Kidney tubule cell (primary cell): ENCODE data around the gene HDDC3.

Source experiments
- DNase-seq: peaks from one replicate; pipeline ENCODE4 v3.0.0-alpha.2; 2018; ENCODE audit warnings: low spot score

The HDDC3 gene

DNA sequence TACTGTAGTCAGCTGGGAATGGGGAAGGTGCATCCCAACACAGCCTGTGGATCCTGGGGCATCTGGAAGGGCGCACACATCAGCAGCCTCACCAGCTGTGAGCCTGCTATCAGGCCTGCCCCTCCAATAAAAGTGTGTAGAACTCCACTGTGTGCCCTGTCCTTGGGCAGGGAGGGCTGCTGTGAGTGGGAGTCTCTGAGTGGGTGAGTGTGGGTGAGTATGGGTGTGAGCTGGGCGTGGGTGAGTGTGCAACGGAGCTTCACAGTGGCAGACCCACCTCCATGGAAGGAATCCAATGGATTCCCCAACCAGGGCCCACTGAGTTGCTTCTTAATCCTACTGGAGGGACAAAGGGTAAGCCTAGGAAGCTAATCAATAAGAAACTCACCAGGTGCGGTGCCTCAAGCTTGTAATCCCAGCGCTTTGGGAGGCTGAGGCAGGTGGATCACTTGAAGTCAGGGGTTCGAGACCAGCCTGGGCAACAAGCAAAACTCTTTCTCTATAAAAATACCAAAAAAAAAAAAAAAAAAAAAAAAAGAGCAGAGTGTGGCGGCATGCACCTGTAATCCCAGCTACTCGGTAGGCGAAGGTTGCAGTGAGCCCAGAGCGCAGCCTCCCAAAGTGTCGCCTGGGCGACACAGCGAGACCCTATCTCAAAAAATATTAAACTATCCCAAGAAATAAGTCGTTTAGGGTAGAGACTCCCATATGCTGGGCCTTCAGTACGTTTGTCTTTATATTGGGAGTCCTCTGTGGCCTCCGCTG, 21.8 kb upstream of the HDDC3 start:
- DNase-seq = no peak

DNA sequence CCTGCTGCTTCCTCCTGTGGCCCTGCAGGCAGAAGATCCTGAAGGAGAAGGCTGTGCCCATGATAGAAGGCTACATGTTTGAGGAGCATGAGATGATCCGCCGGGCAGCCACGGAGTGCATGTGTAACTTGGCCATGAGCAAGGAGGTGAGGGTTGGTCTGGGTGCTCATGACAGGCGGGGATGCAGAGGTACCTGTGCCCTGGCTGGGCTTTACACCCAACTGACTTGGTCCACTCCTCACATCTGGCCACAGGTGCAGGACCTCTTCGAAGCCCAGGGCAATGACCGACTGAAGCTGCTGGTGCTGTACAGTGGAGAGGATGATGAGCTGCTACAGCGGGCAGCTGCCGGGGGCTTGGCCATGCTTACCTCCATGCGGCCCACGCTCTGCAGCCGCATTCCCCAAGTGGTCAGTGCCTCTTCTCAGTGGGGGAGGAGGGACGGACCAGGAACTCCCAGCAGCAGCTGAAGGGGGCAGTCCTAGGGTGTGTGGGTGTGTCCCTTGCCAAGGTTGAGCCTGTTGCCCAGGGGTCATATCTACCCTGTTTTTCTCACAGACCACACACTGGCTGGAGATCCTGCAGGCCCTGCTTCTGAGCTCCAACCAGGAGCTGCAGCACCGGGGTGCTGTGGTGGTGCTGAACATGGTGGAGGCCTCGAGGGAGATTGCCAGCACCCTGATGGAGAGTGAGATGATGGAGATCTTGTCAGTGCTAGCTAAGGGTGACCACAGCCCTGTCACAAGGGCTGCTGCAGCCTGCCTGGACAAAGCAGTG, 20.7 kb upstream of the HDDC3 start:
- DNase-seq = no peak

DNA sequence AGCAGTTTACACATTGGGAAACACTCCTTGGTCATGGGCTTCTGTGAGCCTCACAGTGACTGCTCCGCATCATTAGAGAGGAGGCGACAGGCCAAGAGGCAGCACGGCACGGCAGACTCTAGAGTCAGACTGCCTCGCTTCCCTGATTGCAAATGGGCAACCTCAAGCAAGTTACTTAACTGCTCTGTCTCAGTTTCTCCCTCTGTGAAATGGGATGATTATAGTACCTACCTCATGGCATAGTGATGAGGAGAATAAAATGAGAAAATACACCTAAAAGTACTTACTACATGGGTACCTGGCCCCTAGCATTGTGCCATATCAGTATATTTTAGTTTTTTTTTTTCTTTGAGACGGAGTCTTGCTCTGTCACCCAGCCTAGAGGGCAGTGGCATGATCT, 18.3 kb upstream of the HDDC3 start:
- DNase-seq = no peak

DNA sequence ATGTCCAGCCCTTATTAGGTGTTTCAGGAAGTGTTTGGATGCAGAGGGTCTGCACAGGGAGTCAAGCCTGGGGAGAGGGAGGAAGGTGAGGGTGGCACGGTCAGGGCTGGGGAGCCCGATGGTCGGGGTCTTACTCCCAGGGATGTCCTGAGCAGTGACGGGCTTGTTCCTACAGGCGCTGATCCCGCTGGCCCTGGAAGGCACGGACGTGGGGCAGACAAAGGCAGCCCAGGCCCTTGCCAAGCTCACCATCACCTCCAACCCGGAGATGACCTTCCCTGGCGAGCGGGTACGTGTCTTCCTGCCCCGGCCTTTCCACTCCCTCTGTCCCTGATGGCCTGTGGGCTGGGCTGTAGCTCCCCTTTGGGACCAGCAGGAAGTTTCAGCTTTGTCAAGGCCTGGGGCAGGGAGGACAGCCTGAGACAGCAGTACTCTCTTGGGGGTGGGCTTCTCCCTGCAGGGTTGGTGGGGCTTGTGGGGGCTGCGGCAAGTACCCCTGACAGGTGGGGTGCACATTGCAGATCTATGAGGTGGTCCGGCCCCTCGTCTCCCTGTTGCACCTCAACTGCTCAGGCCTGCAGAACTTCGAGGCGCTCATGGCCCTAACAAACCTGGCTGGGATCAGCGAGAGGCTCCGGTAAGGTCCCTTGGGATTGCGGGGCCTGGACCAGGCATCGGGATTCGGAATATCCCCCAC, 17.8 kb upstream of the HDDC3 start:
- DNase-seq = no peak

DNA sequence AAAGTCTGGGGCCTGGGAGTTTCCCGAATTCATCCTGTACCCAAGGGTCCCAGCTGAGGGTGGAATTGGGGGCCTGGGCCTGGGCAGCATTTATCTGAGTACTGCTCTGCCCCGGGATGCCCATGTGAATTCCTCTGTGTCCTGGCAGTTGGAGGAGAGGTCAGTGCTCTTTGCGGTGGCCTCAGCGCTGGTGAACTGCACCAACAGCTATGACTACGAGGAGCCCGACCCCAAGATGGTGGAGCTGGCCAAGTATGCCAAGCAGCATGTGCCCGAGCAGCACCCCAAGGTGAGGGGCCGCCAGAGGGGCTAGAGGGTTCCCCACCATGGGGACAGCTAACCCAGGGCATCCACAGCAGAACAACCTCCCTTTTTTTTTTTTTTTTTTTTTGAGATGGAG, 16.2 kb upstream of the HDDC3 start:
- no peak for DNase-seq

DNA sequence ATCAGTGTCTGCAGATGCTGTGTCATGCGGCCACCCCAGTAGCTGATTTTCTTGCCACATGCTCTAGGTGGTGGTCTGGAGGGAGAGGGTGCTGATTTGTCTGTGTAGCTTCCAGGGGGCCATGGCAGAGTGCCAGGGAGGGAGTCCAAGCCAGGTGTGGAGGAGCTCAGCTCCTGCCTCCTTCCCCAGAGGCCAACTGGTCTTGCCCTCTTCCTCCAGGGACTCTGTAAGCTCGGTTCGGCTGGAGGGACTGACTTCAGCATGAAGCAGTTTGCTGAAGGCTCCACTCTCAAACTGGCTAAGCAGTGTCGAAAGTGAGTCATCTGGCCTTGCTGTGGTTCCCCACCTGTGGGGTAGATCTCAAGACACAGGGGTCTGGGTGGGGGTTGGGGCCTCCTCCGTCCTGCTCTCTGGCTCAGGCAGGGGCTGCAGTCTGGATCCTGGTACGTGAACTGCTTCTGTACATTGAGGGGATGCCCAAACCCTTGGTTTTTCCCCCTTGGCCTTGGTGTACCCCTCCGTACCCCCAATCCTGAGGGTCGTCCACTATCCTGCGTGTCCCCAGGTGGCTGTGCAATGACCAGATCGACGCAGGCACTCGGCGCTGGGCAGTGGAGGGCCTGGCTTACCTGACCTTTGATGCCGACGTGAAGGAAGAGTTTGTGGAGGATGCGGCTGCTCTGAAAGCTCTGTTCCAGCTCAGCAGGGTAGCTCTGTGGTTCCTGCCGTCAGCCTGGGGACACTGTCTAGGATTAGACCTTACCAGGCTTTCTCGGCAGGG, 15.4 kb upstream of the HDDC3 start:
- DNase-seq = no peak

DNA sequence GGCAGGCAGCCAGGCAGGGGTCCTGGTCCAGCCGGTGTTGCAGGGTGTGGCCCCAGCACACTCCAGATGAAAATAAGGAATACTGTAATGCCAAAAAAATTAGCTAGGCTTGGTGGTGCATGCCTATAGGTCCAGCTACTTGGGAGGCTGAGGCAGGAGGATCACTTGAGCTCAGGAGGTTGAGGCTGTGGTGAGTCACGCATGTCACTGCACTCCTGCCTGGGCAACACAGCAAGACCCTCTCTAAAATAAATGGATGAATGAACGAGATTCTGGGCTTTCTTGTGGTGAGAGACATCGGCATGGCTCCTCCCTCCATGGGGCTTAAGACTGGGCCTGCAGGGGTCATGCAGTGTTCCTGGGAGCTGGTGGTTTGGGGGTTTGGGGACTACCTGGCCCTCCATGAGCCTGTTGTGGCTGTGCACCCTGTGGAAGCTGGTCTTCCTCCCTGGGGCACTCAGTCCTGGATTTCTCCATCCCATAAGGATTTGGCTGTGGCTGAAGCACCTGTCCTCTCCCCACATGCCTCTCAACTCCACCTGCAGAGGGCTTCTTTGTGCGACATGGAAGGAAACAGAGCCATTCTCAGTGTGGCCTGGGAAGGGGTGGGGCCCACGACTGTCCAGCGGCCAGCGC, 14.7 kb upstream of the HDDC3 start:
- DNase-seq = no peak

DNA sequence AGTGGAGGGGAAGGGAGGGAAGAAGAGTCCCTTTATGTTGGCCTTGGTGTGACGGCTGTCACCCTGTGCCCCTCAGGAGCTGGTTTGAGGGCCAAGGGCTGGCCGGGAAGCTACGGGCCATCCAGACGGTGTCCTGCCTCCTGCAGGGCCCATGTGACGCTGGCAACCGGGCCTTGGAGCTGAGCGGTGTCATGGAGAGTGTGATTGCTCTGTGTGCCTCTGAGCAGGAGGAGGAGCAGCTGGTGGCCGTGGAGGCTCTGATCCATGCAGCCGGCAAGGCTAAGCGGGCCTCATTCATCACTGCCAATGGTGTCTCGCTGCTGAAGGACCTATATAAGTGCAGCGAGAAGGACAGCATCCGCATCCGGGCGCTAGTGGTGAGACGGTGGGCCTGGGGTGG, 14.2 kb upstream of the HDDC3 start:
- no peak for DNase-seq

DNA sequence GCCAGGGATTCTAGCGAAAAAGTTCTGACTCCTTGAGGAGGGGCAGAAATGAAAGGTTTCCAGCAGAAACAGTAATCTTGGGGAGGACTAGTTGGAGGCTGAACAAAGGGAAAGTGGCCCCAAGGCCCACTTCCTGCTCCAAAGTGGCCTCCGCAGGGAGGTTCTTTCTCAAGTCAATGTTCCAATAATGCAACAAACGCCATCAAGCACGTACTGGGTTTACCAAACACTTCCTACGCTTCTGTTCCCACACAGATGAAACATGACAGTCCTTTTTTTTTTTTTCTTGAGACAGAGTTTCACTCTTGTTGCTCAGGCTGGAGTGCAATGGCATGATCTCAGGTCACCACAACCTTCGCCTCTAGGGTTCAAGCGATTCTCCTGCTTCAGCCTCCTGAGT, 12.7 kb upstream of the HDDC3 start:
- no peak for DNase-seq

DNA sequence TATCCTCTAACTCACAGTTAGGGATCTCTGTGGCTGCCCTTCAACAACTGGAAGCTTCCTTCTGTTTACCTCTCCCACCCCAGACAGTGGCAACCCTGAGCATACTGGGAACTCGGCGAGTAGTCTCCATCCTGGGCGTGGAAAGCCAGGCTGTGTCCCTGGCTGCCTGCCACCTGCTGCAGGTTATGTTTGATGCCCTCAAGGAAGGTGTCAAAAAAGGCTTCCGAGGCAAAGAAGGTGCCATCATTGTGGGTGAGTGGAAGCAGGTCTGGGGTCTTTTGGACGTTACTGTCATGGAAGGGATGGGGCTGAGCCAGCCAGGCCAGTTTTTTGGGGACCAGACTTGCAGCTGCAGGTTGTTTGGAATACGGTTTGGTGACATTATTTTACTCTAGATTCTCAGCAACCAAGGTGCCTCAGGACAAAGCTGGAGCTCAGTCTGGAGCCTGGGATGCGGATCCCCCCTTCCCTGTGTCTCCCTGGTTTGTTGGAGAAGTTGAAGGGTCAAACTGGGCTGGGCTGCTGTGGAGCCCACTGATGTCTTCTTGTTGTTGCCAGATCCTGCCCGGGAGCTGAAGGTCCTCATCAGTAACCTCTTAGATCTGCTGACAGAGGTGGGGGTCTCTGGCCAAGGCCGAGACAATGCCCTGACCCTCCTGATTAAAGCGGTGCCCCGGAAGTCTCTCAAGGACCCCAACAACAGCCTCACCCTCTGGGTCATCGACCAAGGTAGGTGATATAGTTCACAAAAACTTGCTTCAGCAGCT, 10.2 kb upstream of the HDDC3 start:
- DNase-seq = no peak

DNA sequence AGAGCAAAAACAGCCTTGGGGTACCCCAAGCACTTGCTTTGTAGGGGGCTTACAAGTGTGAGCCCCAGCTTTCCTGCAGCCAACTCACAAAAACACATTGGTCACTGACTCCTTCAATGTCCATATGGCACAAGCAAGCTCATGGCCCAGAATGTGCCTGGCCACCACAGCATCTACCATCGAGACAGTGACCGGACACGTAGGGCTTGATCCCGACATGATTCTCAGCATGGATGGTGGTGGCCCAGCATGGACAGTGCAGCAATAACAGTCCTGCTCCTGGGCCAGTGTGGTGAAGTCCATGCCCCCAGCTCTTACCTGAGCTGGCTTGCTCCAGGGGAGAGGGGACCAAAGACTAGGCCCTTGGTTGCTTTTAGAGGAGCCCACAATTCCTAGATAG, 8.7 kb upstream of the HDDC3 start:
- DNase-seq = no peak

DNA sequence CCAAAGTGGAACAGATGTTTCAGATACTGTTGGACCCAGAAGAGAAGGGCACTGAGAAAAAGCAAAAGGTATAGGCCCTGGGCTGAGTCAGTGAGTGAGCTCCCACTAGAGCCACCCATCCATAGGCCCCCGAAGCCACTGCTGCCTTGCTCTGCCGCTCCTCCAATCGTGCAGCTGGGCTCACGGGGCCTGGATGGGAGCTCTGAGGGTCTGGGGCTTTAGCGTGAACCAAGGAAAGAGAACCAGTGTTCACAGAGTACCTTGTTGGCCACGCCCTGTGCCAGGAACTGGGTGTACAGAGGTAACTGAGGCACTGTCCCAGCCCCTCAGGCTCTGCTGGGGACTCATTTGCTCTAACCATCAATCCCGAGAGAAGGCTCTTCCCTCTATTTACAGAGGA, 7.4 kb upstream of the HDDC3 start:
- DNase-seq = no peak

DNA sequence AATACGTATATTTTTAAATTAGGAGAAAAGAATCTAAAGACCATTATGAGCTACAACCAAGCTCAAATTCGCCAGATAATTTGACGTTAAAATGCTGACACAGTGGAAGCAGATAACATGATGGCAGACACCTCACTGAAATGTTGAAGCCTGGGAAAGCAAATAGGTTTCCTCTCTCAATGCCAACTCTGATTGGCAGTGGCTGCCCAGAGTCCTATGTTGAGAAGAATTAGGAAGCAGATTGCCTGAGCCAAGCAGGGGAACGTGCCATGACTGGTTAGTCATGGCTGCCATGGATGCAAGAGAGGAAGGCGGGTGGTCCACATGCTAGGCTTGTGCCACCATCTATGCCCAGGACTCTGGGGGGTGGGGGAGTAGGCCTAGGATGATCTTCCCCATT, 5.9 kb upstream of the HDDC3 start:
- DNase-seq = no peak

DNA sequence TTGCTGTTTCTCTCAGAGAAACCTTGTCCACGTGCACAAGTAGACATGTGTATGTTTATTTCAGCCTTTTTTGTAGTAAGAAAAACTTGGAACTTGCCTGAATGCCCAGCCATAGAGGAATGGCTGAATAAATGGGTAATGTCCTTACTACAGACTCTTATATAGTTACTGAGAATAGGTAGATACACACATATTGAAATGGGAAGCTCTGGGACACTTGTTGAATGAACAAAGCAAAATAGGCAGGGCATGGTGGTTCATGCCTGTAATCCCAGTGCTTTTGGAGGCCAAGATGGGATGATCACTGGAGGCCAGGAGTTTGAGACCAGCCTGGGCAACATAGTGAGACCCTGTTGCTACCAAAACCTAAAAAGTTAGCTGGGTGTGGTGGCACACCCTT, 4.5 kb upstream of the HDDC3 start:
- no peak for DNase-seq

DNA sequence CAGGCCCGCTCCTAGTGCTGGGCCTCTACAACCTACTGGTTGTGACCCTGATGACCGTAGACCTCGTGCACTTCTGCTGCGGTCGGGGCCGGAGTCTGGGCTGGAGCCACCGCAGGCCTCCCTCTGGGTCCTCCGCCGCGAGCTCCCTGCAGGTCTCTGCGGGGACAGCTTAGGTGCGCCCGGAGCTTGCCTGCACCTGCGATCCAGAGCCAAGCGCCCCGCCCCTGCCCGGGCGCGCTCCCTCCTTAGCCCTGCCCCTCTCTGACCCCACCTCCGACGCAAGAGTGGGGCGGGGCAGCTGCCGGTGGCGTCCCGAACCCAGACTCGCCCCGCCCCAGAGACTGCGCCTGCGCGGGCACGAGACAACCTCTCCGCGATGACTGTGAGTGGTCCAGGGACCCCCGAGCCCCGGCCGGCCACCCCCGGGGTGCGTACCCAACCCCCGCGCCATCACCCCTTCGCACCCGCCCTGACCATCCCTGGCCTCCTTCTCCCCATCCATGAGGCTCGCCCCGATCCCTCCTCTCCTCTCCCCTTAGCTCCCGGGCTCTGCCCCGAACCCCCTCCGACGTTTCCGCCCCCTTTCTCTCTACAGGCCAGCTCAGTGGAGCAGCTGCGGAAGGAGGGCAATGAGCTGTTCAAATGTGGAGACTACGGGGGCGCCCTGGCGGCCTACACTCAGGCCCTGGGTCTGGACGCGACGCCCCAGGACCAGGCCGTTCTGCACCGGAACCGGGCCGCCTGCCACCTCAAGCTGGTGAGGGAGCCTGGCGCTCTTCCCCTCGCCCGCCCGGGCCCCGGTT, 2.8 kb upstream of the HDDC3 start, which contains the start of gene UNC45A:
Gene UNC45A (plus strand): TSS at position 337 of the 803 bp plus-strand sequence. CDS start 40 bp downstream, at position 377.
- peak; percentile 94 for DNase-seq

DNA sequence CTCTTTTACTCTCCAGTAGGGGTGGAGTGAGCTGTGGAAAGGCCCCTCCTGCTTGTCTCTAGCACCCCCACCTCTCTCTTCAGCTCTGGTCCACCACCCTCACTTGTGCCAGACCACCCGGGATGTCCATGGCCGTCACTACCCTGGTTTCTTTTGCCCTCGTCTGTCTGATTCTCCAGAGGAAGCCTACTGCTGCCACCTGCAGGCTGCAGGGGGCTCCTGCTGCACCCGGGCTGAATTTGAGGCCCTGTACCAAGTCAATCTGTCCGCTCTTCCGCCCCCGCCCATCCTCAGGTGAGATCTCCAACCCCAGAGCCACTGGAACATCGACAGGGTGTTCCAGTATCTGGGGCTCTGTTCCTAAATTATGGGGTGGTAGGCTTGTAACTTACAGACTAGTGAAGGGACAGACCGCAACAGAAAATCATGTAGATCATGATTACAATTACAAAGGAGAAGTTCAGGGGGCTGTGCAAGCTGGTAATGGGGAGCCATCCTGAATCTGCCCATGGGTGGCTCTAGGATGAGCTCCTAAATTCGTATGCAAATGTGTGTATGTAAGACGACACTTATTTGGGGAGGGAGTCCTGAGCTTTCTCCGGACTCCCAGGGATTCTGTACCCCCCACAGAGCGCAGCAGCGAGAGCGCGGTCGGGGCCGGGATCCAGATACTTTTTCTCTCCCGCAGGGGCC, 2.1 kb upstream of the HDDC3 start:
- peak; percentile 89 for DNase-seq

DNA sequence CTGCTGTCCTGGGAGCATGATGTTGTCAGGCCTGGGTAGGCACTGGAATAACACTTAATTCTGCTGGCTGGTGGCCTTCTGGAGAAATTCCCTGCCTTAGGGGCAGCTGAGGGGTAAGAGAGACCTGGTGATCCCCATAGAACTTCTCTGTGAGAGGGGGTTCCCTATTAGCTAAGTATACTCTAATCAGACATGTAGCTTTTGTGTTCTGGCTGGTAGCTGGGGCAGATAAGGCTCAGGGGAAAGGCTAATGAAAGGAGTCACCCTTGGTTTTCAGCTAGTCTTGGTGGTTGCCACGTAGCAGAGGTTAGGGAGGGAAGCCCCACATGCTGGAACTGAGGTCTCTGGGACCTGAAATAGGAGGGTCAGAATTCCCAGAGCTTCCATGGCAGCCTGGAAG, 952 bp upstream of the HDDC3 start:
- no peak for DNase-seq

DNA sequence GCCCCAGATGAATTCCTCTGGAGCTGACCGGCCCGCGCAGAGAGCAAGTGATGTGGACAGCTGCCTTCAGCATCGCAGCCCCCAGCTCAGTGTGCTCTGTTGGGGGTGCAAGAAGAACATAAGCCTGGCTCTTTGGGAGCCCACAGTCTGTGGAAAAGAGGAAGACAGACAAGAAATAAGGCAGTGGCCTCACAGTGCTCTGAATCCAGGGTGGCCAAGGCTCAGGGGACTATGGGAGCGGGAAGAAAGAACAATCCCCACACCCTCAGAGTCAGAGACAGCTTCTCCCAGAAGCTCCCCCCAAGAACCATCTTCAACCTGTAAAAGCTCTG, 277 bp upstream of the HDDC3 start:
- no peak for DNase-seq

DNA sequence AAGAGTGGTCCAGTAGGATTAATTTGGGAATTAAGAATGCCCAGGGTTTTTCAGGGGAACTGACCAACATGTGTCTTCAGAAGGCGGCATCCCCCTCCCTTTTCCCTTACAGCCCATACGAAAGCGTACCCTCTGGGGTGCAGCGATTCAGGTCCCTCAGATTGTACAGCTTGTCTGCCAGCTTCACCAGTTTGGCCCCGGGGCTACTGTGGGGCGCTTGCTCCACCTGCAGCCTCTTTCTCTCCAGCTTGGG, 848 bp downstream of the HDDC3 start:
- no peak for DNase-seq
